ENCODE results near the gene FNDC3B.

FNDC3B gene

DNA sequence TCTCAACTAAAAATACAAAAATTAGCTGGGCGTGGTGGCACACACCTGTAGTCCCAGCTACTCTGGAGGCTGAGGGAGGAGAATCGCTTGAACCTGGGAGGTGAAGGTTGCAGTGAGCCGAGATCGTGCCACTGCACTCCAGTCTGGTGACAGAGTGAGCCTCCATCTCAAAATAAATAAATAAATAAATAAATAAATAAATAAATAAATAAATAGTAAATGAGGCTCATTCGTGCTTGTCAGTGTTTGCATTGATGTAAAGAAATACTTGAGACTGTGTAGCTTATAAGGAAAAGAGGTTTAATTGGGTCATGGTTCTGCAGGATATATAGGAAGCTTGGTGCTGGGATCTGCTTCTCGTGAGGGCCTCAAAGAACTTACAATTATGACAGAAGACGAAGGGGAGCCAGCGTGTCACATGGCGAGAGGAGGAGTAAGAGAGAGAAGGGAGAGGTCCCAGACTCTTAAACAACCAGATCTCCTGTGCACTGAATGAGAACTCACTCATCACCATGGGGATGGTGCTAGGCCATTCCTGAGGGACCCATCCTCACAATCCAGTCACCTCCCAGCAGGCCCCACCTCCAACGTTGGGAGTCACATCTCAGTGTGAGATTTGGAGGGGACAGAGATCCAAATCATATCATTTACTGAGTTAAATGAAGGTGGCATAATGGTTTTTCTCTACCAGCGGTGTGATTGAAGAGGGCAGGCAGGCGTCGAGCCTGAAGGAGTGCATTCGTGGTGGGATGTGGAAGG lies 104.5 kb downstream of the FNDC3B start (continued):
- TF ChIP-seq ZNF274 (IDR thresholded peaks at IDR 0.05; ENCODE audit: low read length), result no peak
- no peak for TF ChIP-seq ZNF274 (tag by site-specific recombination; IDR thresholded peaks at IDR 0.05; ENCODE audit: borderline replicate concordance)
- no peak; the same call in 1 of the 2 replicates for TF ChIP-seq ZNF555 (tag by site-specific recombination; conservative IDR thresholded peaks at IDR 0.05)
- TF ChIP-seq ZNF362 (tag by site-specific recombination; IDR thresholded peaks at IDR 0.05), result no peak
- peak; percentile 36; the same call in 1 of the 2 replicates for TF ChIP-seq ZNF341 (tag by site-specific recombination; IDR thresholded peaks at IDR 0.05; ENCODE audit: low read depth)
- TF ChIP-seq ZNF335 (tag by site-specific recombination; conservative IDR thresholded peaks at IDR 0.05), result no peak
- no peak; the same call in 1 of the 2 replicates for TF ChIP-seq TSHZ1 (tag by site-specific recombination; IDR thresholded peaks at IDR 0.05; ENCODE audit: borderline replicate concordance)
- no peak for TF ChIP-seq ZNF324 (tag by site-specific recombination; IDR thresholded peaks at IDR 0.05)
- peak; percentile 60; the same call in 1 of the 2 replicates for TF ChIP-seq RBAK (tag by site-specific recombination; IDR thresholded peaks at IDR 0.05)
- TF ChIP-seq ZNF521 (tag by site-specific recombination; IDR thresholded peaks at IDR 0.05), result no peak
- TF ChIP-seq WT1 (tag by site-specific recombination; IDR thresholded peaks at IDR 0.05), result no peak
- no peak for TF ChIP-seq ZNF792 (tag by site-specific recombination; IDR thresholded peaks at IDR 0.05)
- TF ChIP-seq PRDM6 (tag by site-specific recombination; IDR thresholded peaks at IDR 0.05), result no peak
- 0 out of 2 replicates have a peak, but pooled peaks have one; percentile 39 for TF ChIP-seq ZNF404 (tag by site-specific recombination; IDR thresholded peaks at IDR 0.05)
- no peak for TF ChIP-seq ZNF37A (tag by site-specific recombination; IDR thresholded peaks at IDR 0.05)
- peak; percentile 75 for TF ChIP-seq ZNF223 (tag by site-specific recombination; IDR thresholded peaks at IDR 0.05)

DNA sequence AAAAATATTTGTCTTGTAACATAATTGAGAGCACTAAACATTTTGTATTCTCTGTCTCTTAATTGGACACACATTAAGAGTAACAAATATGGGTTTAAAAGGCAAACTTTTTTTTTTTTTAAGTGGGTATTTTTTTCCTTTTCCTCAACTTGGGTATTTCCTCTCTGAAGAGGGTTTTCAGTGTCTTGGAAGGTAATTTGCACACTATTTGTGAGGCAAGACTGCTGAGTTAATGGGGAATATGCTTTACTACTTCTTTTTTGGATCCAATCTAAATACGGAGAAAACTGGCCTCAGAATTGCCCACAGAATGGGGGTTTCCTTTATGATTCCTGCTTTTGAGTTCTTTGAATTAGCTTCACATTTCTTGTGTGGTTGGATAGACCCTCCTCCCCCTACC lies 105.2 kb downstream of the FNDC3B start:
- Histone ChIP-seq H3K4me1 (ENCODE audit: control insufficient read depth, insufficient read depth, low read length) (peaks cover 3% of the 10 kb centered on the region), H3K27ac (ENCODE audit: extremely low read depth, low read depth, low read length) (no peak overlapping the region), H3K9me3 (ENCODE audit: control insufficient read depth, insufficient read depth, low read depth, low read length) (no peaks in the 10 kb centered on the region), H3K4me3 (ENCODE audit: low read depth, low read length) (no peak overlapping the region), H3K36me3 (ENCODE audit: control insufficient read depth in 2 of 2, insufficient read depth in 1 of 2, low read length in 2 of 2) (no peaks in the 10 kb centered on the region)
- CTCF ChIA-PET, result interaction anchor here (0.6 kb wide), 1 partner anchor 566 kb away, joined by 3 read pairs; the partner anchor contains the start of gene NCEH1
- POLR2A ChIA-PET, result no interaction called here
- TF ChIP-seq ZNF404 (tag by site-specific recombination; IDR thresholded peaks at IDR 0.05), result no peak
- no peak for TF ChIP-seq KLF17 (tag by site-specific recombination; IDR thresholded peaks at IDR 0.05)
- TF ChIP-seq KLF8 (tag by site-specific recombination; IDR thresholded peaks at IDR 0.05), result no peak
- TF ChIP-seq HOXD13 (CRISPR knock-in tag; IDR thresholded peaks at IDR 0.05; ENCODE audit: borderline replicate concordance), result no peak
- TF ChIP-seq OSR2 (tag by site-specific recombination; IDR thresholded peaks at IDR 0.05), result no peak
- peak; percentile 58 for TF ChIP-seq PRDM6 (tag by site-specific recombination; IDR thresholded peaks at IDR 0.05)
- TF ChIP-seq BCL11B (tag by site-specific recombination; IDR thresholded peaks at IDR 0.05; ENCODE audit: low read depth), result no peak
